CD4-positive, alpha-beta T cell treated with Interleukin-6 for 4 hours (primary cell): ENCODE results near the gene F2RL1.
"Not testable (repeated sequence)": the region's sequence is repeated elsewhere in the genome, so short reads cannot be mapped to it uniquely, and the experiment has no call there.

Source experiments
- DNase-seq: peaks from one replicate; pipeline ENCODE4 v3.0.0-alpha.2; 2020; ENCODE audit warnings: mixed read lengths

The F2RL1 gene

DNA sequence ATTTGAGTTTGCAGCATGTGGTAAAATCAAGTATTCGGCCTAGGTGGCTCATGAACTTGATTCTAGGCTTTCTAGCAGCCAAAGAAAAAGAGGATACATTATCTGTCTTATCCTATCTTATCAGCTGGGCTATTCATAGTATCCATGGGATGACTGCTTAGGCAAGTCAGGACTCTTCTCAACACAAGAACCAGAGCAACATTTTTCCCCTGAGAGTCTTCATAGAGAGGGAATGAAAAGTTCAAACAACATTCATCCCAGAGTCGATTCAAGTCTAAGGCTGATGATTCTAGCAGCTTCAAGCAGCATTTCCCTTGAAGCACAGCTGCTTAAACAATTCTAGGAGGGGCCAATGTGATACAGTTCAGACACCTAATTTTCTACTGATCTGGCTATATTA is 33.9 kb downstream of the F2RL1 start:
- DNase-seq, result no peak

DNA sequence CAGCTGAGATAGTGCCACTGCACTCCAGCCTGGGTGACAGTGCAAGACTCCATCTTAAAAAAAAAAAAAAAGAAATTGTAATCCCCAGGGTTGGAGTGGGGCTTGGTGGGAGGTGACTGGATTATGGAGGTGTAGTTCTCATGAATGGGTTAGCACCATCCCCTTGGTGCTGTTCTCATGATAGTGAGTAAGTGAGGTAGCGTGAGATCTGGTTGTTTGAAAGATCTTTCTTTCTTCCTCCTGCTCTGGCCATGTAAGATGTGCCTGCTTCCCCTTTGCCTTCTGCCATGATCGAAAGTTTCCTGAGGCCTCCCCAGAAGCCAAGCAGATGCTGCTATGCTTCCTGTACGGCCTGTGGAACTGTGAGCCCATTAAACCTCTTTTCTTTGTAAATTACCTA is 34.9 kb downstream of the F2RL1 start:
- DNase-seq, result not testable (repeated sequence)

DNA sequence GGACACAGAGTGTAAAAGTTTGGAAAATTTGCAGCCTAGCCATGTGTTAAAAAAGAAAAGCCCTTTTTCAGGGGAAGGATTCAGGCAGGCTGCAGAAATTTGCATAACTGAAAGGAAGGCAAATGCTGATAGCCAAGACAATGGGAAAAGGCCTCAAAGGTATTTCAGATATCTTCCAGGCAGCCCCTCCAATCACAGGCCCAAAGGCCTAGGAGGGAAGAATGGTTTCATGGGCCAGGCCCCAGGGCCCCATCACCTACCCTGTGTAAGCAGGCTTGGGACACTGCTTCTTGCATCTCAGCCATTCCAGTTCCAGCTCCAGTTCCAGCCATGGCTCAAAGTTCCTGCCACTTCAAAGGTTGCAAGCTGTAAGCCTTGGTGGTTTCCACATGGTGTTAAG is 35.8 kb downstream of the F2RL1 start:
- no peak for DNase-seq

DNA sequence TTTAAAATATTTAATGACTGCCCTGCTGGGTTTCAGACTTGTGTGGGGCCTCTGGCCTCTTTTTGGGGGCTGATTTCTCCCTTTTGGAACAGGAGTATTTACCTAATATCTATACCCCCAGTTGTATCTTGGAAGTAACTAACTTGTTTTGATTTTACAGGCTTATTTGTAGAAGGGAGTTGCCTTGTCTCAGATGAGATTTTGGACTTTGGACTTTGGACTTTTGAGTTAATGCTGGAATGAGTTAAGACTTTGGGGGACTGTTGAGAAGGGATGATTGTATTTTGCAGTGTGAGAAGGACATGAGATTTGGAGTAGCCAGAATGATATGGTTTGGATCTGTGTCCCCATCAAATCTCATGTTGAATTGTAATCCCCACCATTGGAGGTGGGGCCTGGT is 36.7 kb downstream of the F2RL1 start:
- DNase-seq, result not testable (repeated sequence)

DNA sequence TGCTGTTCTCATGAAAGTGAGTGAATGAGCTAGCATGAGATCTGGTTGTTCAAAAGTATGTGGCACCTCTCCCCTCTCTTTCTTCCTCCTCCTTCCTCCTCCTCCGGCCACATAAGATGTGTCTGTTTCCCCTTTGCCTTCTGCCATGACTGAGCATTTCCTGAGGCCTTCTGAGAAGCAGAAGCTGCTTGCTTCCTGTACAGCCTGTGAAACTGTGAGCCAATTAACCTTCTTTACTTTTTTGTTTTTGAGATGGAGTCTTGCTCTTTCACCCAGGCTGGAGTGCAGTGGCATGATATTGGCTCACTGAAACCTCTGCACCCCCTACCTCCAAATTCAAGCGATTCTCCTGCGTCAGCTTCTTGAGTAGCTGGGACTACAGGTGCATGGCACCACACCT is 37.1 kb downstream of the F2RL1 start:
- peak; percentile 57 for DNase-seq

DNA sequence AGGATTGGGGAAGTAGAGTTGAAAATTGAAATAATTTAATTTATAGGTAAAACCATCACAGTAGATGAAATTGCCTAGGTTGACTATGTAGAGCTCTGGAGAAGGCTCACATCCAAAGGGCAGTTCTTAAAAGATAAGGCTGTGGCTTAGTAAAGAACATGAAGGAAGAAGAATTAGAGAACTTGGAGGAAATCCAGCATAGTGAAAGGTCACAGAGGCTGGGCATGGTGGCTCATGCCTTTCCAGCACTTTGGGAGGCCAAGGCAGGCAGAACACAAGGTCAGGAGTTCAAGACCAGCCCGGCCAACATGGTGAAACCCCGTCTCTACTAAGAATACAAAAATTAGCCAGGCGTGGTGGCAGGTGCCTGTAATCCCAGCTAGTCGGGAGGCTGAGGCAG is 38.0 kb downstream of the F2RL1 start:
- DNase-seq, result not testable (repeated sequence)

DNA sequence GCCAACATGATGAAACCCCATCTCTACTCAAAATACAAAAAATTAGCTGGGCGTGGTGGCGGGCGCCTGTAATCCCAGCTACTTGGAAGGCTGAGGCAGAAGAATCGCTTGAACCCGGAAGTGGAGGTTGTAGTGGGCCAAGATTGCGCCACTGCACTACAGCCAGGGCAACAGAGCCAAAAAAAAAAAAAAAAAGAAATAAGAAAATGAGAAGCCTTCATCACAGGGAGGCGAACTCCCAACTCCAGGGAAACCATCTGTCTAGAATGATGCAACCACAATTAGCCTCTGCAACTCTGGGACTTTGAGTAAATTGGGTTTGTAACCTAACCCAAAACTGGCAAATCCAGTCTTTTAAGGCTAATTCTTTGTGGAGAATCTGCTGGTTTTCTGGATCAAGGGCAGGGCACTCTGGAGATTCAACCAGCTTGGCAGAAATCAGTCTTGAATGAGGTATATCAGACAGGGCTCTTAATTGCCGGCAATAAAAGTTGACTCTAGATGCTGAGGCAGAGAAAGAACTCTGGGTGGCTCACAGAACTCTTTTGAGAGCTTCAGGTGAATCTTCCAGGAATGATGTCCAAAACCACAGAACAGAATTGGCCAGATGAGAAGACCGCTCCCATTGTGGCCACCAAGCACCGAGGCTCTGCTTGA is 40.9 kb downstream of the F2RL1 start:
- no peak for DNase-seq

DNA sequence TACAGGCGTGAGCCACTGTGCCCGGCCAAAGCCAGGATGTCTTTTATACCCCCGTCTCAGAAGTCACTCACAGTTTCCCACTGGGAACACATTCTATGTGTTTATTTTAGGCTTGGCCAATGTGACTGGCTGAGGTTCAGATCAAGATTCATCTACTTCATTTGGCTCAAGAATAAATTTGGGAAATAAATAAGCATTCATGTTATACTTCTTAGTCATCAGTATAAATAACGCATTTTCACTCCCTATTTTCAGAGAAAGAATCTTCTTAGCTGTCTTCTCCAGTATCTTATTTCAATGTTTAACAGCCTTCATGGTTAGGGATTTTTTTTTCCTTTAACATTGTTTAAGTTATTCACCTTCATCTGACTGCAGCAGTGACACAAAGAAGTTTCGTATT is 42.8 kb downstream of the F2RL1 start:
- no peak for DNase-seq

DNA sequence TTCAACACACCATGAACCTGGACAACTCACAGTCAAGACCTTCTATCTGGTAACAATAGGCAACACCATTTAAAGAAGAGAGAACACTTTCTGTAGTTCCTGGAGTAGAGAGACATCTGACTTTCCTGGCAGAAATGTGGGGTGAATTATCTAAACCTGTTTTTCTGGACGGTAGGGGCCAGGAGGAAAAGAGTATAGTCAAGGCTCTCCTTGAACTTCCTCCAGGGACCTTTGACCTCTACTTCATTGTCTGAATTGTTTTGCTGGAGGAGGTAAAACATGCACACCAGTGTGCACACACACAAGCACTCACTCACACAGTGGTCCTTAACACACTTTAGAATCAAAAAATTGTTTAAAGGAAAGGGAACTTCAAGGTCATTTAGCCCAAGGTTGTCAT is 44.2 kb downstream of the F2RL1 start:
- DNase-seq, result no peak

DNA sequence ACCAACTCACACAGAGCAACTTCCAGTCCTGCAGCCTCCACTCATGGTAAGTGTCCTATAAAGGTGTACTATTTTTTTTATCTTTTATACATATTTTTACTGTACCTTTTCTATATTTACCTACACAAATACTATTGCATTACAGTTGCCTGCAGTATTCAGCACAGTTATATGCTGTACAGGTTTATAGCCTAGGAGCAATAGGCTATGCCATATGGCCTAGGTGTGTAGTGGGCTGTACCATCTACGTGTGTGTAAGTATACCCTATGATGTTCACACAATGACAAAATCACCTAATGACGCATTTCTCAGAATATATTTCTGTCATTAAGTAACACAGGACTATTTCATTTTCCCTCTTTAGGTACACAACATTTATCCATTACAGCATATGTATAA is 47.7 kb downstream of the F2RL1 start:
- DNase-seq, result no peak

DNA sequence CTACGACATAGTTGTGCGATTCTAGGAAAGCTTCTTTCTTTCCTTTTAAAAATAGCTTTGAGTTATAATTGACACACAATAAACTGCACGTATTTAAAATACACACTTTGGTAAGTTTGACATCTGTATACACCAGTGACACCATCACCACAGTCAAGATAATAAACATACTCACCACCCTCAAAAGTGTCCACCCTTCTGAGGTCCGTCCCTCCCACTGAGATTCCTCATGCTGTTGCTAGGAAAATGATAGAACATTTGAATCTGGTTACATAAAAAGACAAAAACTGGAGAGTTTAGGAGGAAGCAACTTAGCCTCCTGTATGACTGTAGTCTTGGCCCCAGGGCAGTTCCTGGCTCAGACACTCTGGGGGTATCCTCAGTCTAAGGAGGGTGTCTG is 48.2 kb downstream of the F2RL1 start:
- no peak for DNase-seq

DNA sequence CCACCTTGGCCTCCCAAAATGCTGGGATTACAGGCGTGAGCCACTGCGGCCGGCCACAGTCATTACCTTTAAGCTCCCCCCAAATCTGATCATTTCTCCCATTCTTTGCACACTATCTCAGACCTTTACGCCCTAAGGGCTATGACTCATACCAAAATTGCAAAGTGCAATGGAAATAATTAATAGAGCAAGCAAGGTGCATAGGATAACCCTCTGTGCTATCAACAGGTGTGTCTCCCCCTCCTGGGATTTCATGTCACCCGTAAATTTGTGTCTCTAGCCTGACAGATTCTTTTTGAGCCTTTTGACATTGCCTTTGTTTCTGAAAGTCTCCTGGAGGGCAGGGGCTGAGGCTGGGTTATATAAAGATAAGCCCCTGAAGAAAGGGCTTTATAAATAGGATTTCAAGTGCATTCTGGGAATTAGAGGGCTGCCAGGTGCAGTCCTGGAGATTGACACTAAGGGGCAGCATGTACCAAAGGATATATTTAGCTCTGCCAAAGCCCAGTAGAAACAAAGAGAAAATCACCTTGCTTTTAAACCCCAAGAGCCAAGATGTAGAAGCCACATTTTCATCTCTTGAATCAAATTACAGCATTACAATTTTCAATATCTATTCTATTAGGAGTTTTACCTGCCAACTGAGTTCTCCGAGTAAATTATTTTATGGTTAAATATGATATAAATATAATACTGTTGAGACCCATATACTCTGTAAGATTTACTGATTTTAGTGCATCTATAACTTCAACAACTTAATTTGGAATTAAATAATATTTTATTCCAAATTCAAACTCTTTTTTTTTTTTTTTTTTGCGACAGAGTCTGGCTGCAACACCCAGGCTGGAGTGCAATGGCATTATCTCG is 49.2 kb downstream of the F2RL1 start:
- DNase-seq, result peak; percentile 63

DNA sequence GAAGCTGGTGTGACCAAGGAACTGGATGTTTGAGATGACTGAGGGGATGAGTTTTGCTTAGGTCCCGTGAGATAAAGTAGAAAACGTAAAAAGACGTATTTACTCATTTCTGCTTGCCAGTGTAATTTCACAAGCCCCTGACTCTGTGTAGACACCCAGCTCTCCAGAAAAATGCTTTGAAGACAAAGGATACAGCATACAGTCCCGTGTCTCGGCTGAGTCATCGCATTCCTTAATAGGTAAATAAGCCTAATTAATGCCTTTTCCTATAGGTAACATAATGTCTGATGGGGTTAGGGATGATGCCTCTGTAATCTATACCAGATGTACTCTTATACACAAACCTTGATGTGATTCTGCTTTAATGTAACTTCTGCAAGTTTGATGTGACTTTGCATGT is 51.2 kb downstream of the F2RL1 start:
- DNase-seq, result no peak

DNA sequence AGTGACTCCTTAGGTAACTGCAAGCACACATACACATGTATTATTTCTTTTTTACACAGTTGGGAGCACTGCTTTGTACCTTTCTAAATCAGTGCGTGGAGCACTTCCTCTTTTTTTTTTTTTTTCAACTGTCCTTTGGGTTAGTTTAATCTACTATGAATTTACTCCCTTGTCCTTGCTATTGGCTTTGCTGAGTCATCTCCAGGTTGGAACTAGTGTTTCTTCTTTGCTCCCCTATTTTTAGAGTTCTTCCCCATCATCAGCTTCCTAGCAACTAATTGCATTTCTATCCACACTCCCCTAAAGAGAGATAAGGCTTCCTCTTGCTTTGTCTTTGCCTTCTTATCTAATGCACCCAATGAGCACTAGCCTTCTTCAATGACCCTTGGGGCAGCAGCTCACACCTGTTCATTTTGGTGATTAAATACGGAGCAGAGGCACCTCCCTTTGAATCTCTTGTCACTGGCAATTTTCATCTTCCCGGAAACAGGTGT is 55.3 kb downstream of the F2RL1 start:
- DNase-seq, result no peak
